Measurements from ENCODE around the gene NOL8. TPM values are rescaled to one million over a fixed set of nuclear protein-coding genes. Genes with fewer than 3 reads are reported as not detected.

The NOL8 gene
- total RNA-seq, result 18.2 TPM

DNA sequence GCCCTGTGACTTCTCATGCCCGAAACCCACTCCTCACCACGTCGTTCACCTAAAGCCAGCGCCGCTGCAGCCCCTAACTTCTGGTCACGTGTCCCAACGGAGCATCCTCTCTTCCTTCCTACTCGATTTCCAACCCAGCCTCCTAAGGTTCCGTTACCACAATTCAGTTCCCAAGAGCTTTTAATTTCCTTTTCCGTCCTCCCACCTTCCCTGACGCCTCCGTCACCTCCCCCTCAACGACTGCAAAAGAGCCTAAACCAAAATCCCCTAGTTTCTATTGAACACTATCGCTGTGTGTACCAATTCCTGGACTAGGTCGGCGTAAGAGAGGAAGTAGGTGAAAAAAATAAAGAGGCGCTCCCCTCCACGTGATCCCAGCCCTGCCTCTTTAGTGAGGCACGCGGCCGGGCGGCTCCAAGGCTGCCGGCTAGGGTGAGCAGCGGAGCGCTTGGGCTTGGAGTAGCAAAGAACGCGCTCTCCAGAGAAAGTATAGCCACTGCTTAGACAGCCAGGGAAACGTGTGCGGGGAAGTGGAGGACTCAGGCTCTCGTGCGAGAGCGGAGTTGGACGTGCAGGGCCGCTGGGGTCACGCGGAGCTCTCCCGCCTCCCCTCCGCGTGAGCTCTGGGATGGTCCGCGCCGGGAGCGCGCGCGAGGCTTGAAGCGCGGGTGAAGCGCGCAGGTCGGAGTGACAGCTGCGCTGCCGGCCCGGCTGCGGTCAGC, at the start of gene NOL8, which contains the start of gene CENPP:
Gene NOL8 (minus strand): TSS at position 82 of the 722 bp plus-strand sequence. CDS start 1,189 bp downstream, outside the sequence.
Gene CENPP (plus strand): TSS at position 685 of the 722 bp plus-strand sequence.
- peak; percentile 81 for DNase-seq

DNA sequence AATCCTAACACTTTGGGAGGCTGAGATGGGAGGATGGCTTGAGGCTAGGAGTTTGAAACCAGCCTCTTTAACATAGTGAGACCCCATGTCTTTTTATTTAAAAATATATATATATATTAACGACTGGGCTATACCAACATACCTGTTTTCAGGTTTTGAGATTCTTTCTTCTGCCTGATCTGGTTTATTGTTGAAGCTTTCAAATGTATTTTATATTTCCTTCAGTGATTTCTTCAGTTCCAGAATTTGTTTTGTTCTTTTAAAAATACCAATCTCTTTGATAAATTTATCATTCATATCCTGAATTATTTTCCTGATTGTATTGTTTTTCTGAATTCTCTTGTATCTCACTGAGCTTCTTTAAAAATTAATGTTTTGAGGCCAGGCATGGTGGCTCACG, 48.0 kb upstream of the NOL8 start:
- DNase-seq, result no peak

DNA sequence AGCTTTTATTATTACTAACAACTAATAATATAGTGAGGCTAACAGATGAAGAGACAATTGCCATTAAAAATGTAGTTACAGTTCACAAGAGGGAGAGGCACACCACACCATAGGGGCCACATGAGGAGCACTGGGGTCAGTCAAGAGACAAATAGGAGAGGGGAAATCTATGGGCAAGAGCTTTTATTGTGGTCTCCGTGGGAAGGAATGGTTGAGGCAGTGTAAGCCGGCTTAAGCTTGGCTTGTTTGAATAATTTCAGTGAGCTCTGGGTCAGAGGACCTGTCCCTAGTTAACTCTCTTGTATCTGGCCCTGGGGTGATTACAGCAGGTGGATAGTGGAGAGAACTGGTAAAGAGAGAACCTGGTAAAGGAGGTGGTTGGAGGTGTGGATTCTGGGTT, 43.9 kb upstream of the NOL8 start:
- DNase-seq, result no peak

DNA sequence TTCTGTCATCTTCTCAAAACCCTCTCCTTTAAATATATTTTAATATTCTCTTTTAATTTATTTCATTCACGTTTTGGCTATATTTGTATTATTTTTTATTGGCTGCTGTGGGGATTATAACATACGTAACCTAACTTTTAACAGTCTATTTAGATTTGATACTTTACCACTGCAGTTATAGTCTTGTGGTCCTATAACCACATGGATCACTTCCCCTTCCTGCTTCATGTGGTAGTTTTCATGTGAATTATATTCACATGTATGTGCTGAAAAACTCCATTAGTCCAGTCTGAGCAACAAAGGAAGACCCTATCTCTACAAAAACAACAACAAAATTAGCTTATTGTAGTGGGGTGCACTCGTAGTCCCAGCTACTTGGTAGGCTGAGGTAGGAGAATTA, 34.9 kb upstream of the NOL8 start:
- DNase-seq, result no peak

DNA sequence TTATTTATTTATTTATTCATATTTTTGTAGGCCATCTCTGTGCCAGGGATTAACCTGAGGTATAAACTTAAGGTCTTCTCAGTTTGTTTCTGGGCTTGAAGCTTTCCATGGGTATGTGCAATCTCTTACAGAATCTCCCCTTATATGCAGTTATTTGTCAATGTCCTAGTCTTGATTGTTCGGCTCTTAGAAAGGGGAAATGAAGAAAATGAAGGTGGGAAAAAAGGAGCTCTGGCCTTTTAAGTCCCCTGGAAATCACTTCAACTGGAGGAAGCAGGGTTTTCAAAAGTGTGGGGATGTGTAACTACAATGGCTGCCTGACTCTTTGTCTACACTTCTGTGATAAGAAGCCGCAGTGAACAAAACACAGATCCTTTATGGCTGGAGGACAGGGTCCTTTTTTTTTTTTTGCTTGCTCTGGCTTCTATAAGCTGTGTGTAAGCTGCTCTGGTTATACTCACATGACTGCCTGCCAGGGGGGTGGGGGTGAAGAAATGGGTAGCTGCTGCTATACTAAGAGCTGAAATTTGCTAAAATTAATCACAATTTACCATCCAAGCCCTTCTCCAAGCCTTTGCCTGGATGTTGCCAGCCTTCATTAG, 34.3 kb upstream of the NOL8 start:
- no peak for DNase-seq

DNA sequence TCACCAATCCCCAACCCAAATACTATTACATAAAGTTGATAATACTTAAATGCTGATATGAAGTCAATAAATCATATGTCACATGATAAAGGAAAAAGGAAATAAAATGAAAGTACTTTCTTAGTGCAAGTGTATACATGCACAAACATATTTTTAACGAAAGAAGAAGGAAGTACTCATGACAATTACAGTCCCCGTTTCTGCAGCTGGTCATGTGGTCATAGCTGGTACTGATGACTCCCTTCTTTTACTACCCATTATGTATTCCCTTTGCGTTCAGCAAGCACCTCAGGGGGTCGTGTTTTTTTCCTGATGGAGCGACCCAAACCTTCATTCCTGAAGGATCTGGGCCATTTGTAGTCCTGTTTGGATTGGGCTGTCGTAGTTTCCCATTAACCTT, 27.9 kb upstream of the NOL8 start:
- DNase-seq, result no peak

DNA sequence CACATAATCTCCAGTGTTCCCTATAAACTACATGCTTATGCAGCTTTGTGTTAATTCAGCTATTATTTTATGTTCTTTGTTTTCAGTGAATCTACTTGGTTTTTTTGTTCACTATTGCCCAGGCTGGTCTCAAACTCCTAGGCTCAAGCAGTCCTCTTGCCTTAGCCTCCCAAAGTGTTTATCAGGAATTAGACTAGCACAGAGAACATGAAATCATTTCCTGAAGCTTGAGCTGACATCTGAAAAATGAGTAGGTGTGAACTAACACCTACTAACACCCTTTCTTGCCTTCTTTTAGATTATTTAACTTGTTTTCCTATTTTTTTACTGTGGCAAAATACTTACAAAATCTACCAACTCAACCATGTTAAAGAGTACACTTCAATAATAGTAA, 25.6 kb upstream of the NOL8 start:
- DNase-seq, result no peak

DNA sequence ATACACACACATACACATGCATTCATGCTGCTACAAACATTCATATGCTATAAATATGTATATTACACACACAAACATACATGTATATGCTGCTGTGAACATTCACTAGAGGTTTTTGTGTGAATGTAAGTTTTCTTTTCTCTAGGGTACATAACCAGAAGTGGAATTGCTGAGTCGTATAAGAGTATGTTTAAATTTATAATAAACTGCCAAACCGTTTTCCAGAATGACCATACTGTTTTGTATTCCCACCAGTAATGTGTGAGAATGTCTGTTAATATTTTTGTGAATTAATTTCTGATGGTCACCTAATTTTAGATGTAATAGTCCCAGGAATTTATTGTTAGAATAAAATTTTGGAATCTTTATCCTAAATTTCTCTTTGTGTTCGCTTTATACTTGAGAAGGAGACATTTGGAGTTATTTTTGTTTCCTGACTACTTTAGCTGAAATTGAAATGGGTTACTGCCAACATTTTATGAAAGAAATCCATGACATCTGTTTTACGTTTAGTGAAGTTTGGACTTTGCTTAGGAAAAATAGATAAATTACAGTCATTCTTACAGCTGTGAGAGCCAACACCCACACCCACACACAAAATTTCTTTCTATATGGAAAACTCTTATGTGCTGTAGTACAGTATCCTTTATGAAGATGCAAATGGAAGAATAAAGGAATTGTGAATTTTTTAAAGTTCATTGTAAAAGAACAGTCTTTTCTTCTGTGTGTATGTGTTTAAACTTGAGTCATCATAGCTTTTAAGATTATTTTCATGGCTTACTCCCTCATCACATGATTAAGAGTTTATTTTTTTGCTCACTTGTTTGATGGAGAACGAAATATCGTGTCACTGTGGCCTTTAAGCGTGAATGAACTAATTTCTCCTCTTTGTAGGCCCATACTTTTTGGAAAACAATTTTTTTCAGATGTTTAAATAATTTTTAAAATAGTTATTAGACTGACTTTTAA, 24.9 kb upstream of the NOL8 start:
- DNase-seq, result no peak

DNA sequence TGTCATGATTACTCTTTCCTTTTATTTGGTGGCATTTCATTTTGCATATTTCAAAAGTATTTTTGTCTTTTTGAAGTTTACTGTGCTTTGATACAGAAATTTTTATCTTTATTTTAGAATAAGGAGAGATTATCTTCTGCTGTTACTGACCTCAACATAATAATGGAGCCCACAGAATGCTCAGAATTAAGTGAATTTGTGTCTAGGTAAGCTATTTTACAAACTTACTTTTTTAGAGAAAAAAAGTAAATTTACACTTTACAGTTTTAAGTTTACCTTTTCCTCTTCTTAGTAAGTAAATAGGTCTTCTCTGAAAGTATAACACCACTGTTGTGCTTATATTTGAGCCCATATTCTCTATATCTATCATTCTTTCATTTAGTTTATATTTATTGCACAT, 20.4 kb upstream of the NOL8 start:
- no peak for DNase-seq

DNA sequence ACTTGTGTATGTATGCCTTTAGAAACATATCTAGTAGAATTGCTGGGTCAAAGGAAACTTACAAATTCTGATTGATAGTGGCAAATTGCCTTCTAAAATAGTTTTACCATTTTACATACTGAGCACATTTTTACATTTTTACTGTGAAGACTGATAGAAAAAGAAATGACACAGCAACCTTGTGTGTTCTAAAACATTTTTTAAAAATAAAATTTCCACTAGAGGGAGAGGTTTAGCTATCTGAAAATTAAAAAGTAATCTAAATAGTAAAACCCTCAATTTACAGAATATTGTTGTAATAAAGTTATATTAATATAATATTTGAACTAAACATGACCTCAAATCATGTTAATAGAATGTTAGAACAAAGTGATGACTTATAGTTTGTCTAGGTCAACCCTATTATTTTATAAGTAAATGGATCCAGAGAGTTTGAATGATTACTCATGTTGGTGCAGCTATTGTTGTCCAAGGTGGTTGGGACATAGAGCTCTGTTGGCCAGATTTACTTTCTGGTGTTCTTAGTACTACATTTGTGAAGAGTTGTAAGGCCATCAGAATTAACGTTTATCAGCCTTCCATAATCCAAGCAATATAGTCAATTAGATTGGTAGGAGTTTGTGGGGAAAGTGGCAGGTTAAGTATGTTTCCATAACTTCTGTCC, 17.8 kb upstream of the NOL8 start:
- no peak for DNase-seq

DNA sequence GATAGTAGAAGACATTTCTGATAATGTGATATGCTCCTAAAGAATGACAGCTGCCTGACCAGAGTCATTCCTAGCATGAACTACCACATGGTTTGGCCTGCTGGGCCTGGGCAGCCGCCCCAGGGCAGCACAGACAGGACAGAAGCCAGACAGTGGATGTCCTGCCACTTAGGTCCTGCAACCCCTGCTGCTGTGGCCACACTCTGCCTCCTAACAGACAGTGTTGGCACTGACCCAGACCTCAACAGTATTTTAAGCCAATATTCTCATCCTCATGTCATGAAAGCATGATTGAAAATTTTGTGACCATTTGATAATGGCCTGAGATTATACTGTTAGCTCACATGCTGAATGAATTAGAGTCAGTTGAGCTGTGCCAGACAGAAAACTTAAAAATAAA, 16.4 kb upstream of the NOL8 start:
- no peak for DNase-seq

DNA sequence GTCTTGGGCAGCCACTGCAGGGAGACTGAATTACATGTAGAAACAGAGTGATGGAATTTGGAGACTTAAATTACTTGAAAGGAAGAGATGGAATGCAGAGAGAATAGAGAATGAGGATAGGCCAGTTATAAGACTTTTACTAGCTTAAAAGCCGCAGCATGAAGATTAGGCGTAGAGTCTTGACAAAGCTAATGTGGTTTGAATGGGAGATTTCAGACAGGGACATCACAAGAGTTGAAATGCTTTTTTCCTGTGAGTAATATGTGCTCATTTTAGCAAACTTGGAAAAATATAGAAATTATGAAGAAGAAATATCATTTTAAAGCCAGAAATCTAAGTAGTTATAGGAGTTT, 8.1 kb upstream of the NOL8 start:
- DNase-seq, result no peak

DNA sequence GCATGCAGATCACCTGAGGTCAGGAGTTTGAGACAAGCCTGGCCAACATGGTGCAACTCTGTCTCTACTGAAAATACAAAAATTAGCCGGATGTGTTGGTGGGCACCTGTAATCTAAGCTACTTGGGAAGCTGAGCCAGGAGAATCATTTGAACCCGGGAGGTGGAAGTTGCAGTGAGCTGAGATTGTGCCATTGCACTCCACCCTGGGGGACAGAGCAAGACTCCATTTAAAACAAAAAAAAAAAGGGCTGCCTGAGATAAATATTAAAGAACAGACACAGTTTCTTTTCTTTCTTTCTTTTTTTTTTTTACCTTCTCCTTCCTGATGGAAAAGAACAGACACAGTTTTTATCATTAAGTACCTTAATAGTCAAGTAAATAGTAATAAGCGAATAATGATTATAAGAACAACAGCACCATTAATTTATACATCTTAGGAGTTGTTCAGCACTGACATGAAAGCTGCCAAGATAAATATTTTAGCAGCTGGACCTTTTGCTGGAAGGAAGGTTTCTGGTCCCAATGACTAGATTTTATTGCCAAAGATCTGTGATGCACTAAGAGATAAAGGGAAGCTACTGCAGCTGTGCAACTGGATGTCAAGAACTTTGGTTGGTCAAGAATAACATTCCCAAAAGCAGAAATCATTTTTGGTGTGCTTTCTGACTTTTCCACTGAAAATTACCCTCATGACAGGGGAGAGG, 7.6 kb upstream of the NOL8 start:
- DNase-seq, result no peak

DNA sequence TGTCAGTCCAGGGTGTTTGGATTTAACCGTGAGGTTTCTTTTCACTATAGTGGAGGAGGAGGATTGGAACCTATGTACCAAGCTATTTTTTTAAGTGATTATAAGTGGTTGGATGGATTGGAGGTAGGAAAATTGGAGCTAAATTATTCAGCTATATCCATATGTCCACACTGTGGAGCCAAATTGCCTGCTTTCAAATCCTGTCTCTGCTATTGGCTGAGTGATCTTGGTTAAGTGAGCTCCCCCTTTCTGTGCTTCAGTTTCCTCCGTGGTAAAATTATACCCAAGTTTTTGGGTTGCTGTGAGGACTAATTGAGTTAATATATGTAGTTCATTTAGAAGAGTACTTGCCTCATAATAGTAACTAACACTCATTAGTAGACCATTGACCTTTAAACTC, 3.1 kb upstream of the NOL8 start:
- no peak for DNase-seq

DNA sequence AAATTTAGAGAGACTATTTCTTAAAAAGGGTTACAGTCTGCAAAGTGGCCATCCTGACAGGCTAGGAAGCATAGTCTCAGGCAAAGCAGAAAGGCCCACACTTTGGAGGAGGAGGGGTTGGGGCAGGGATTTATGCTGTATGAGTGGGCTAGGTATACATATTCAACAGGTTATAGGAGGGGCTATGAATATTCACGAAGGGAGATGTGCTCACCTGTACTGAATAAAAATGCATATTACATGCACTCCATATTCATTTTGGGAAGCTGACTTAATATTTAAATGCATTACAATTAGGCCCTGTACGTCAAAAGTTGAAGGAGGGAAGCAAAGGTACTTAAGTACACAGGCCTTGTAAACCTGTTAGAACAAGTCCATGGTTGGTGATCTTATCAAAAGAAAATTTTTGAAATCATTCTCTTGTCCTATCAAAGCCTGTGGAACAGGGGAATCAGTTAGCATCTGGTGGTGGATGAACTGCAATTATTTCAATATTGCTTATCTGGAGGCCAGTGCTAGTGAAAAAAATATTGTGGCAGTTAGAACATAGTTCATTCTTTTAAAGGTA, 2.2 kb upstream of the NOL8 start:
- DNase-seq, result no peak

DNA sequence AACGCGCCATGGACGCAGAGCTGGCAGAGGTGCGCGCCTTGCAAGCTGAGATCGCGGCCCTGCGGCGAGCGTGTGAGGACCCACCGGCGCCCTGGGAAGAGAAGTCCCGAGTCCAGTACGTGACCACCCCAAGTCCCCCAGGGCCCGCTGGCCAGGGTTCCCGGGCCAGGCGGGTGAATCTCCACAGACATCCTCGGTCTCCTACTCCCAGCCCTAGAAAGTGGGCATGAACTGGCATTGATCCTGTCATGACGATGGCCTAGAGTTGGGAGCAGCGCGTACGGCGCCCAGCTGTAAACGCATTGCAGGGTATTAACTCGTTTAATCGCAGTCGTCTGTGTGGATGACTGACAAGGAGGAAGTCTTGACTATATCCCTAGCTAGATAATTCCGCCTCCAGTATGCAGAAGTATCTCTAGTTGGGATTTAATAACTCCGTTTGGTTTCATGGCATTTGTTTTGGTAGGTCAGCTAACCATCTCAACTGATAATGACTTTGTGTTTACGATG, 896 bp upstream of the NOL8 start:
- no peak for DNase-seq

DNA sequence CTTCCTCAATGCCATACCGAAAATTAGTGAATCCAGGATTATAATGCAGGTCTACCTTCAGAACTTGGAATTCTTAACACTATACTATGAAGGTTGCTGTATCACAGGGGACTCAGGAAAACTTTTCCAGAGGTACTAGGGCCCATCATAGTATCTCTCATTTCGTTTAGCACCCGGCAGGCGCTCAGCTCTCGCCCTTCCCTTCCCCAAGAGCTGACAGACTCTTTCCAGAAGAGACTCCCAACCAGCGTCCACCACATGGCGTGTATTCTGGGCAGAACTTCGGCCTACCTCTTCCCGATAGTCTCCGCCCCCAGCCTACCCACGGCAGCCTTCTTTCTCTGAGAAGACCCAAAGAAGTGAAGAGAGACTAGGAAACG, 271 bp downstream of the NOL8 start:
- DNase-seq, result no peak

DNA sequence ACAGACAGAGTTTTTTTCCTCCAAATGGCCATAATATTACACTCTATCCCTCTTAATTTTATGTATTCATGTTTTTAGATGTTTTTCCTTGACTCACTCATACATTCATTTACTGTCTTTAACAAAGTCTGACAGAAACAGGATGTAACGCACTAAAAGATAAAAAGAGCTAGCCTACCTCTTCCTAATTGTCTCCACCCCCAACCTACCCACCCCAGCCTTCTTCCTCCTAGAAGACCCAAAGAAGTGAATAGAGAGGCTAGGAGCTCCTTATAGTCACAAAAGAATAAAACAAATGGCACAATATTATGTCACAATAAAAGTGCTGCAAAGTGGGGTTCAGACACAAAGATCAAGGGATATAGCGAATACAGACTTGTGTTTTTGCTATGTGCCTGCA, 719 bp downstream of the NOL8 start:
- no peak for DNase-seq

DNA sequence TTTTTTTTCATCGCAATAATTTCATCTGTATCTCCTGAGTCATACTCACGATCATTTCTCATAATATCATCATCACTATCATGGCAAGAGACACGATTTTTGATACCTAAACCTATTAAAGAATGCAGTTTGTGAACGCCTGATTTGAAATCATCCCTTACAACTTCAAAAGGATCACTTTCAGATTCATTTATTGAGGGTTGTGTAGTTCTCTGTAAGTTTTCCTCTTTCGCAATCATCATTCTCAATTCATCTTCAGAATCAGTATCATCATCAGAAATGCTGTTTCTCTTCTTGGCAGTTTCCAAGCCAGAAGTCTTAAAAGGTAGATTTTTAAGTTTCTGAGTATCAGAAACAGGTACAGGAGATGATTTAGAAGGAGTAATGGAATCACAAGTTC, 9.7 kb downstream of the NOL8 start:
- no peak for DNase-seq

DNA sequence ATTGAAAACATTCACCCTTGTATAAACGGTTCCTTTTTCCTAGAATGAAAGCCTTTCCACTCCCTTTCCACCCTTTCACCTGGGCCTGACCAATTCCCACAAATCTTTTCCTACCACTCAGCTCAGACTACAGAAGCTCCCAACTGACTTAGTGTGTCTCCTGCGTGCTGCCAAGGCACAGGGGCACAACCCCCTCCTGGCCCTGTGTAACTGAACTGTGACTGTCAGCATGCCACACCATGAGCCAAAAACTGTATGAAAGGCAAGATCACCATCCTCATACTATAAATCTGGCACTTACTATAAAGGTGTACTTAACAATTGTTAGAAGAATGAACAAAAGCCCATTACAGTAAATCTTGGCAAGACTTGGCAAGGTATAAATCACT, 11.5 kb downstream of the NOL8 start:
- DNase-seq, result no peak

DNA sequence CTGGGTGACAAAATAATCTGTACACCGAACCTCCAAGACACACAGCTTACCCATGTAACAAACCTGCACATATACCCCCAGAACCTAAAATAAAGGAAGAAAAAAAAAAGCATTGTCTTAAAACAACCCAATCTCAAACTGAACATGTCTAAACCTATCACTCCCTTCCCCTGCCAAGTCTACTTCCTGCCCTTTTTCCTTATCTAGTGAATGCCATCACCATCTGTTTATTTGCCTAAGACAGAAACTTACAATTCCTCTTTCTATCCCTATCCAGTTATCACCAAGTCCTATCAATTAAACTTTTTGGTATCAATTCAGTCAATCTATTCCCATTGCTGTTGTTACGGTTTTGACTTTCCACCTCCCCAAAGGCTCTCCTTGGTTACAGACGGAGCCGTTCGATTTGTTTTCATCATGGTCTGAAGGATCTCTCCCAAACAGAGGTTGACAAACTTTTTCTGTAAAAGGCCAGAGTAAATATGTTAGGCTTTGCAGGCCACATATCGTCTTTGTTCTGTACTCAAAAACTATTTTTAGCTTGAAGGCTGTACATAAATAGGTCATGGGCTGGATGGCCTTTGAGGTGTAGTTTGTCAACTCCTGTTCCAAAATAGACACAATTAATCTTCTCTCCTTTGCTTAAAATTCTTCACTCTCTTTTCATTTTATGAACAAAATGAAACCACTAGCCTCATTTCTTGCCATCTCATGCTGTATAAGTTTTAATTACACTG, 12.1 kb downstream of the NOL8 start:
- DNase-seq, result no peak

Measured in occipital lobe (tissue), 2 donors.